ENCODE data around the gene STYXL2.
A peak's percentile ranks its signal among the peaks of the same experiment; 100 is the strongest.

Gene STYXL2
- total RNA-seq: 0 reads per million in 2 donors

- DNase-seq: no peak
Observed at GRCh38 chr1:167093846-167094516, at the start of gene STYXL2. Gene STYXL2 (plus strand): TSS chr1:167094075. CDS start chr1:167094850, 775 bp downstream.

GRCh38 chr1:167051907-167052306, 42.0 kb upstream of the STYXL2 start:
- DNase-seq: no peak

GRCh38 chr1:167052389-167052788, 41.5 kb upstream of the STYXL2 start:
- DNase-seq: no peak

GRCh38 chr1:167054531-167054930, 39.3 kb upstream of the STYXL2 start:
- DNase-seq: no peak

GRCh38 chr1:167054946-167055630, 38.8 kb upstream of the STYXL2 start:
- DNase-seq: peak in 1 of 5 experiments; percentile 14

GRCh38 chr1:167056529-167057231, 37.2 kb upstream of the STYXL2 start:
- DNase-seq: peak in 1 of 5 experiments; percentile 43

- DNase-seq: peak in 1 of 5 experiments; percentile 66
Observed at GRCh38 chr1:167057241-167057688, 36.6 kb upstream of the STYXL2 start.

GRCh38 chr1:167059045-167059808, 34.6 kb upstream of the STYXL2 start:
- DNase-seq: peak; percentile 39 to 67 (median 55)

- no peak for DNase-seq
Observed at GRCh38 chr1:167059809-167060107, 34.1 kb upstream of the STYXL2 start.

- no peak for DNase-seq
Observed at GRCh38 chr1:167060141-167061072, 33.5 kb upstream of the STYXL2 start.

- no peak for DNase-seq
Observed at GRCh38 chr1:167061073-167061464, 32.8 kb upstream of the STYXL2 start.

GRCh38 chr1:167064621-167065020, 29.3 kb upstream of the STYXL2 start:
- DNase-seq: no peak

GRCh38 chr1:167065471-167065870, 28.4 kb upstream of the STYXL2 start:
- DNase-seq: no peak

- peak; percentile 52 to 66 (median 61) for DNase-seq
Observed at GRCh38 chr1:167066333-167067122, 27.3 kb upstream of the STYXL2 start.

- DNase-seq: no peak
Observed at GRCh38 chr1:167067904-167068303, 26.0 kb upstream of the STYXL2 start.

- DNase-seq: no peak
Observed at GRCh38 chr1:167068761-167069160, 25.1 kb upstream of the STYXL2 start.

GRCh38 chr1:167071286-167071685, 22.6 kb upstream of the STYXL2 start:
- DNase-seq: no peak

GRCh38 chr1:167076136-167076710, 17.7 kb upstream of the STYXL2 start:
- DNase-seq: peak in 1 of 5 experiments; percentile 17

- no peak for DNase-seq
Observed at GRCh38 chr1:167077128-167077867, 16.6 kb upstream of the STYXL2 start.

- no peak for DNase-seq
Observed at GRCh38 chr1:167077868-167078210, 16.0 kb upstream of the STYXL2 start.

Measured in T-helper 2 cell (primary cell).